ENCODE results near the gene DAGLA. TPM values are rescaled to one million over a fixed set of nuclear protein-coding genes. Genes with fewer than 3 reads are reported as not detected.

DAGLA gene
- total RNA-seq, 1 experiment from 2014 or later, result 3.1 TPM

- TF ChIP-seq PRRX2 (CRISPR knock-in tag; IDR thresholded peaks at IDR 0.05), result no peak
- no peak for TF ChIP-seq ZNF423 (CRISPR knock-in tag; IDR thresholded peaks at IDR 0.05)
These were observed 2.9 kb downstream of the DAGLA start (continued) for GRCh38 chr11:61682906-61683675.

DNA sequence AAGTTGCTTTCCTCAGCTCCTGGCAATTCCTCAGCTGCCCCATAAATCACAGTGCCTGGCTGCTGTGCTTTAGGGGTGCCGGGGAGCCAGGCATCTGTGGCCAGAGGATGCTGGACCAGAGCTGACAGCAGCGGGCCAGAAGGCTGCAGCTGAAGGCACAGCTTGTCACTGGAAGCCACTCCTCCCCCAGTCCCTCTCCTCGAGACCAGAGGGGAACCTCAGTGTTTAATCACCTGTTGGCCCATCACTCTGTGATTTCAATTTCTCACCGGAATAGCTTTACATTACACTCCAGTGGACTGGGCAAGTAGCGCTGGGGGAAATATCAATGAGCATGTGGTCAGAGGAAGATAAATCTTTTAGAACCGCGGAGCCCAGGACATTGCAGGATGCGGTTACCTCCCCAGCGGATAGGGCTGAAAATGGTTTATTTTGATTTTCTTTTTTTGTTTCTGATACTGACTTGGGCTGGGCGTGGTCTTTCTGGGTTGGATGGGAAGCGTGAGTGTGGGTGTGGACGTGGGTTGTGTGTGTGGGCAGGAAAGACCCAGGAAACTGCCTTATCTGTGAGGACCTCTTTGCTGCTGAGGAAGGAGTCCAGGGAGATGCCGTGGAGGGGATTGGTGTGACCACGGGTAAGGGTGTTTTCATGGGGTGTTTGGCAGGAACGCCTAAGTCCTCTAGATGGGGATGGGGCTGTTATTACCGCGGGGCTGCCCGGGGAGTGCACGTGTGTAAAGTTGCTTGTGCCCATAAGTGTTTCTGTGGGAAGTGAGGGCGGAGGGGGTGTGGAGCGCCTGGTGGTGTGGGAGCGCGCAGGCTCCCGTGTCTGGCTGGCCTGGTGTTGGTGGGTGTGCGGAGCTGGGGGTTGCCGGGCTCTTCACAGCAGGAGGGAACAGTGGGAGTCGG is 4.0 kb downstream of the DAGLA start:
- Mint-ChIP-seq H3K4me1 (peaks cover 12% of the 10 kb centered on the region), H3K4me3 (no peak overlapping the region), H3K36me3 (no peaks in the 10 kb centered on the region), H3K27me3 (ENCODE audit: low read depth) (peaks cover 3% of the 10 kb centered on the region), H3K27ac (no peak overlapping the region), H3K9me3 (no peaks in the 10 kb centered on the region)
- DNase-seq (ENCODE audit: low spot score) (no peak), ATAC-seq (no peak)
- POLR2A ChIA-PET, result interaction anchor here (0.6 to 1.4 kb wide), 2 partner anchors 11 to 13 kb away, joined by 3 to 7 read pairs; no protein-coding TSS in a partner anchor
- CTCF ChIA-PET, result interaction anchor here (0.8 to 3.5 kb wide), 17 partner anchors 8 to 238 kb away, joined by 3 to 23 read pairs (median 5); no protein-coding TSS in a partner anchor
- TF ChIP-seq RORB (CRISPR knock-in tag; IDR thresholded peaks at IDR 0.05) (no peak), OVOL2 (CRISPR knock-in tag; IDR thresholded peaks at IDR 0.05; ENCODE audit: borderline replicate concordance) (no peak), ZBTB21 (CRISPR knock-in tag; IDR thresholded peaks at IDR 0.05; ENCODE audit: borderline replicate concordance) (no peak), NFATC4 (CRISPR knock-in tag; IDR thresholded peaks at IDR 0.05) (no peak), ZBTB43 (CRISPR knock-in tag; IDR thresholded peaks at IDR 0.05) (no peak), SMAD3 (CRISPR knock-in tag; IDR thresholded peaks at IDR 0.05; ENCODE audit: borderline replicate concordance) (no peak), NR3C1 (CRISPR knock-in tag; conservative IDR thresholded peaks at IDR 0.05; ENCODE audit: low read depth) (no peak), USF2 (CRISPR knock-in tag; IDR thresholded peaks at IDR 0.05) (no peak), ZNF423 (CRISPR knock-in tag; IDR thresholded peaks at IDR 0.05) (no peak), ZNF512 (CRISPR knock-in tag; IDR thresholded peaks at IDR 0.05; ENCODE audit: borderline replicate concordance) (no peak), NFE2L1 (CRISPR knock-in tag; IDR thresholded peaks at IDR 0.05) (no peak), ESRRA (CRISPR knock-in tag; IDR thresholded peaks at IDR 0.05; ENCODE audit: borderline replicate concordance) (no peak), MLX (CRISPR knock-in tag; IDR thresholded peaks at IDR 0.05) (no peak), TP53 (CRISPR knock-in tag; IDR thresholded peaks at IDR 0.05) (no peak), ETV6 (CRISPR knock-in tag; IDR thresholded peaks at IDR 0.05) (no peak)
- TF ChIP-seq, protein P1, sequence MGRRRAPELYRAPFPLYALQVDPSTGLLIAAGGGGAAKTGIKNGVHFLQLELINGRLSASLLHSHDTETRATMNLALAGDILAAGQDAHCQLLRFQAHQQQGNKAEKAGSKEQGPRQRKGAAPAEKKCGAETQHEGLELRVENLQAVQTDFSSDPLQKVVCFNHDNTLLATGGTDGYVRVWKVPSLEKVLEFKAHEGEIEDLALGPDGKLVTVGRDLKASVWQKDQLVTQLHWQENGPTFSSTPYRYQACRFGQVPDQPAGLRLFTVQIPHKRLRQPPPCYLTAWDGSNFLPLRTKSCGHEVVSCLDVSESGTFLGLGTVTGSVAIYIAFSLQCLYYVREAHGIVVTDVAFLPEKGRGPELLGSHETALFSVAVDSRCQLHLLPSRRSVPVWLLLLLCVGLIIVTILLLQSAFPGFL (CRISPR knock-in tag; IDR thresholded peaks at IDR 0.05; ENCODE audit: borderline replicate concordance), result no peak
- TF ChIP-seq, protein P2, sequence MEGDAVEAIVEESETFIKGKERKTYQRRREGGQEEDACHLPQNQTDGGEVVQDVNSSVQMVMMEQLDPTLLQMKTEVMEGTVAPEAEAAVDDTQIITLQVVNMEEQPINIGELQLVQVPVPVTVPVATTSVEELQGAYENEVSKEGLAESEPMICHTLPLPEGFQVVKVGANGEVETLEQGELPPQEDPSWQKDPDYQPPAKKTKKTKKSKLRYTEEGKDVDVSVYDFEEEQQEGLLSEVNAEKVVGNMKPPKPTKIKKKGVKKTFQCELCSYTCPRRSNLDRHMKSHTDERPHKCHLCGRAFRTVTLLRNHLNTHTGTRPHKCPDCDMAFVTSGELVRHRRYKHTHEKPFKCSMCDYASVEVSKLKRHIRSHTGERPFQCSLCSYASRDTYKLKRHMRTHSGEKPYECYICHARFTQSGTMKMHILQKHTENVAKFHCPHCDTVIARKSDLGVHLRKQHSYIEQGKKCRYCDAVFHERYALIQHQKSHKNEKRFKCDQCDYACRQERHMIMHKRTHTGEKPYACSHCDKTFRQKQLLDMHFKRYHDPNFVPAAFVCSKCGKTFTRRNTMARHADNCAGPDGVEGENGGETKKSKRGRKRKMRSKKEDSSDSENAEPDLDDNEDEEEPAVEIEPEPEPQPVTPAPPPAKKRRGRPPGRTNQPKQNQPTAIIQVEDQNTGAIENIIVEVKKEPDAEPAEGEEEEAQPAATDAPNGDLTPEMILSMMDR (IDR thresholded peaks at IDR 0.05), result no peak

Measured in WTC11 (cell line).